ENCODE data around the gene CDH4.

Gene CDH4

GRCh38 chr20:61443443-61444126 is 191.5 kb downstream of the CDH4 start:
- H3K4me1 ChIP-seq (ENCODE audit: control insufficient read depth, insufficient read depth, low read length): peaks cover 8% of the 10 kb centered on the region; the same call in 1 of the 2 replicates
- H3K4me3 ChIP-seq (ENCODE audit: low read depth, low read length): no peak overlapping the region
- ChIA-PET CTCF (no interaction called here), POLR2A (no interaction called here)
- TF ChIP-seq ZFP37 (tag by site-specific recombination; IDR thresholded peaks at IDR 0.05) (no peak), ZNF280D (tag by site-specific recombination; IDR thresholded peaks at IDR 0.05) (no peak), HIC1 (tag by site-specific recombination; IDR thresholded peaks at IDR 0.05) (no peak), ZNF175 (tag by site-specific recombination; IDR thresholded peaks at IDR 0.05) (no peak), ZNF473 (tag by site-specific recombination; IDR thresholded peaks at IDR 0.05) (0 out of 2 replicates have a peak, but pooled peaks have one; percentile 8), ZNF112 (tag by site-specific recombination; IDR thresholded peaks at IDR 0.05) (no peak), ZNF114 (tag by site-specific recombination; IDR thresholded peaks at IDR 0.05) (0 out of 2 replicates have a peak, but pooled peaks have one; percentile 15), ZNF366 (tag by site-specific recombination; conservative IDR thresholded peaks at IDR 0.05) (no peak), REPIN1 (tag by site-specific recombination; IDR thresholded peaks at IDR 0.05; ENCODE audit: low read depth) (no peak), ZNF843 (tag by site-specific recombination; IDR thresholded peaks at IDR 0.05) (no peak), ZFP3 (tag by site-specific recombination; IDR thresholded peaks at IDR 0.05; ENCODE audit: low read depth) (no peak), ZNF157 (tag by site-specific recombination; IDR thresholded peaks at IDR 0.05) (no peak), KLF16 (tag by site-specific recombination; IDR thresholded peaks at IDR 0.05) (no peak), ZNF704 (tag by site-specific recombination; IDR thresholded peaks at IDR 0.05) (no peak), ZNF596 (tag by site-specific recombination; IDR thresholded peaks at IDR 0.05) (no peak)
- TF ChIP-seq, protein P1, sequence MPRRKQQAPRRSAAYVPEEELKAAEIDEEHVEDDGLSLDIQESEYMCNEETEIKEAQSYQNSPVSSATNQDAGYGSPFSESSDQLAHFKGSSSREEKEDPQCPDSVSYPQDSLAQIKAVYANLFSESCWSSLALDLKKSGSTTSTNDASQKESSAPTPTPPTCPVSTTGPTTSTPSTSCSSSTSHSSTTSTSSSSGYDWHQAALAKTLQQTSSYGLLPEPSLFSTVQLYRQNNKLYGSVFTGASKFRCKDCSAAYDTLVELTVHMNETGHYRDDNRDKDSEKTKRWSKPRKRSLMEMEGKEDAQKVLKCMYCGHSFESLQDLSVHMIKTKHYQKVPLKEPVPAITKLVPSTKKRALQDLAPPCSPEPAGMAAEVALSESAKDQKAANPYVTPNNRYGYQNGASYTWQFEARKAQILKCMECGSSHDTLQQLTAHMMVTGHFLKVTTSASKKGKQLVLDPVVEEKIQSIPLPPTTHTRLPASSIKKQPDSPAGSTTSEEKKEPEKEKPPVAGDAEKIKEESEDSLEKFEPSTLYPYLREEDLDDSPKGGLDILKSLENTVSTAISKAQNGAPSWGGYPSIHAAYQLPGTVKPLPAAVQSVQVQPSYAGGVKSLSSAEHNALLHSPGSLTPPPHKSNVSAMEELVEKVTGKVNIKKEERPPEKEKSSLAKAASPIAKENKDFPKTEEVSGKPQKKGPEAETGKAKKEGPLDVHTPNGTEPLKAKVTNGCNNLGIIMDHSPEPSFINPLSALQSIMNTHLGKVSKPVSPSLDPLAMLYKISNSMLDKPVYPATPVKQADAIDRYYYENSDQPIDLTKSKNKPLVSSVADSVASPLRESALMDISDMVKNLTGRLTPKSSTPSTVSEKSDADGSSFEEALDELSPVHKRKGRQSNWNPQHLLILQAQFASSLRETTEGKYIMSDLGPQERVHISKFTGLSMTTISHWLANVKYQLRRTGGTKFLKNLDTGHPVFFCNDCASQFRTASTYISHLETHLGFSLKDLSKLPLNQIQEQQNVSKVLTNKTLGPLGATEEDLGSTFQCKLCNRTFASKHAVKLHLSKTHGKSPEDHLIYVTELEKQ (tag by site-specific recombination; IDR thresholded peaks at IDR 0.05; ENCODE audit: borderline replicate concordance): no peak
- TF ChIP-seq, protein P2, sequence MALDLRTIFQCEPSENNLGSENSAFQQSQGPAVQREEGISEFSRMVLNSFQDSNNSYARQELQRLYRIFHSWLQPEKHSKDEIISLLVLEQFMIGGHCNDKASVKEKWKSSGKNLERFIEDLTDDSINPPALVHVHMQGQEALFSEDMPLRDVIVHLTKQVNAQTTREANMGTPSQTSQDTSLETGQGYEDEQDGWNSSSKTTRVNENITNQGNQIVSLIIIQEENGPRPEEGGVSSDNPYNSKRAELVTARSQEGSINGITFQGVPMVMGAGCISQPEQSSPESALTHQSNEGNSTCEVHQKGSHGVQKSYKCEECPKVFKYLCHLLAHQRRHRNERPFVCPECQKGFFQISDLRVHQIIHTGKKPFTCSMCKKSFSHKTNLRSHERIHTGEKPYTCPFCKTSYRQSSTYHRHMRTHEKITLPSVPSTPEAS (tag by site-specific recombination; IDR thresholded peaks at IDR 0.05): peak; percentile 84
- TF ChIP-seq, protein P3, sequence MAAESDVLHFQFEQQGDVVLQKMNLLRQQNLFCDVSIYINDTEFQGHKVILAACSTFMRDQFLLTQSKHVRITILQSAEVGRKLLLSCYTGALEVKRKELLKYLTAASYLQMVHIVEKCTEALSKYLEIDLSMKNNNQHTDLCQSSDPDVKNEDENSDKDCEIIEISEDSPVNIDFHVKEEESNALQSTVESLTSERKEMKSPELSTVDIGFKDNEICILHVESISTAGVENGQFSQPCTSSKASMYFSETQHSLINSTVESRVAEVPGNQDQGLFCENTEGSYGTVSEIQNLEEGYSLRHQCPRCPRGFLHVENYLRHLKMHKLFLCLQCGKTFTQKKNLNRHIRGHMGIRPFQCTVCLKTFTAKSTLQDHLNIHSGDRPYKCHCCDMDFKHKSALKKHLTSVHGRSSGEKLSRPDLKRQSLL (tag by site-specific recombination; IDR thresholded peaks at IDR 0.05): no peak
- no peaks in the 10 kb centered on the region for H3K36me3 ChIP-seq (ENCODE audit: control insufficient read depth in 2 of 2, insufficient read depth in 1 of 2, low read length in 2 of 2)
- H3K9me3 ChIP-seq (ENCODE audit: control insufficient read depth, insufficient read depth, low read depth, low read length): no peaks in the 10 kb centered on the region
- no peak overlapping the region for H3K27ac ChIP-seq (ENCODE audit: extremely low read depth, low read depth, low read length)
